HepG2 (cell line): ENCODE data around the gene WNT4. TPM values are rescaled to one million over a fixed set of nuclear protein-coding genes. Genes with fewer than 3 reads are reported as not detected.

Experiments
- ATAC-seq: fragments of 200-7000 bp; cut with Tn5 transposase; 3 replicates; pipeline ENCODE4 v1.9.1; 2020; ENCODE audit warnings: mild to moderate bottlenecking, moderate library complexity
- BruUV-seq: library from RNA; stranded (reverse); fragments of 400-500 nt; replicated peaks from 2 replicates; lab custom pipeline; 2021; lab: Mats Ljungman, UMichigan
- CTCF ChIA-PET: fragments of 300-600 bp; formaldehyde crosslinking; extraction: SDS; loops from one replicate; lab custom pipeline; 2021; ENCODE audit warnings: low total read pairs, inconsistent platforms, low intra/inter-chr PET ratio; lab: Yijun Ruan, JAX
- POLR2A ChIA-PET: fragments of 350-600 bp; sonication (Branson Sonifier 250); formaldehyde crosslinking; loops from one replicate; lab custom pipeline; 2020; ENCODE audit warnings: antibody characterized with exemption, inconsistent platforms; lab: Yijun Ruan, JAX
- DNase-seq: peaks from one replicate; pipeline ENCODE4 v3.0.0-alpha.2; 2015; ENCODE audit warnings: low spot score
- FAIRE-seq: peaks from 3 replicates; lab custom pipeline; 2011; peaks lifted over from hg19 to GRCh38; lab: Jason Lieb, UNC
- H2AFZ ChIP-seq: one replicate; pipeline ENCODE4 v1.6.1; 2011; ENCODE audit warnings: low read length, inconsistent platforms
- H3K27ac ChIP-seq: fragments of 300-600 bp; 3 replicates; pipeline ENCODE4 v1.8.0; 2011; ENCODE audit warnings: mixed run types, mild to moderate bottlenecking, mixed read lengths, low read length, inconsistent platforms; ENCODE audit not compliant: insufficient read depth; ENCODE audit errors: extremely low read length
- H3K27me3 ChIP-seq, 2 experiments: fragments of 200-600 bp in 1 of 2; 2 replicates in 1 of 2; 3 replicates in 1 of 2; pipeline versions ENCODE4 v1.6.0 to v1.8.0; 2011; ENCODE audit warnings: low read length in 2 of 2, mild to moderate bottlenecking in 2 of 2, moderate library complexity in 2 of 2, inconsistent platforms in 1 of 2; ENCODE audit not compliant: insufficient read depth in 2 of 2, control insufficient read depth in 1 of 2
- H3K36me3 ChIP-seq, 2 experiments: fragments of 200-600 bp in 1 of 2; replicated peaks in 1 of 2; 2 replicates in 1 of 2; 3 replicates in 1 of 2; pipeline versions ENCODE4 v1.5.1 to v1.8.0; 2011; ENCODE audit warnings: low read length in 2 of 2, inconsistent platforms in 1 of 2; ENCODE audit not compliant: insufficient read depth in 2 of 2, control insufficient read depth in 1 of 2
- H3K4me1 ChIP-seq: 2 replicates; pipeline ENCODE4 v1.5.1; 2012; ENCODE audit warnings: low read length, inconsistent platforms; ENCODE audit not compliant: insufficient read depth
- H3K4me2 ChIP-seq: 2 replicates; pipeline ENCODE4 v1.6.0; 2011; ENCODE audit warnings: low read depth, low read length, inconsistent platforms
- H3K4me3 ChIP-seq, 3 experiments: fragments of 200-600 bp in 1 of 3; sonication (generic), shearing (Covaris generic) in 1 of 3; replicated peaks in 1 of 3; 2 replicates each; pipeline ENCODE4 v1.5.1; 2011 to 2016; ENCODE audit warnings: low read length in 3 of 3, inconsistent platforms in 2 of 3, low read depth in 2 of 3, mild to moderate bottlenecking in 2 of 3, control low read depth in 1 of 3, mixed read lengths in 1 of 3; ENCODE audit not compliant: insufficient read depth in 1 of 3
- H3K79me2 ChIP-seq: one replicate; pipeline ENCODE4 v1.6.1; 2011; ENCODE audit warnings: low read length, inconsistent platforms; ENCODE audit not compliant: insufficient read depth
- H3K9ac ChIP-seq: 2 replicates; pipeline ENCODE4 v1.6.0; 2011; ENCODE audit warnings: mild to moderate bottlenecking, low read depth, low read length, inconsistent platforms; ENCODE audit not compliant: insufficient read depth
- H3K9me3 ChIP-seq: 2 replicates; pipeline ENCODE4 v1.5.1; 2012; ENCODE audit warnings: mild to moderate bottlenecking, low read length
- H4K20me1 ChIP-seq: 2 replicates; pipeline ENCODE4 v1.6.0; 2011; ENCODE audit warnings: inconsistent platforms, mild to moderate bottlenecking, low read length, moderate library complexity; ENCODE audit not compliant: insufficient read depth
- CREBL2 ChIP-seq: sonication (generic); formaldehyde crosslinking; IDR thresholded peaks from 2 replicates; pipeline ENCODE4 v1.8.1; 2023; ENCODE audit warnings: missing genetic modification reagents, mild to moderate bottlenecking, borderline replicate concordance
- HMG20A ChIP-seq: IDR thresholded peaks from 2 replicates; pipeline ENCODE4 v1.6.1; 2016; ENCODE audit warnings: borderline replicate concordance
- IRX3 ChIP-seq: sonication (generic); formaldehyde crosslinking; IDR thresholded peaks from 2 replicates; pipeline ENCODE4 v1.8.1; 2023; ENCODE audit warnings: mild to moderate bottlenecking, low read depth, missing genetic modification reagents, borderline replicate concordance
- LBX2 ChIP-seq: sonication (generic); formaldehyde crosslinking; IDR thresholded peaks from 2 replicates; pipeline ENCODE4 v1.5.0; 2020; ENCODE audit warnings: missing genetic modification reagents, mild to moderate bottlenecking, borderline replicate concordance
- MED13 ChIP-seq: sonication (generic); formaldehyde crosslinking; IDR thresholded peaks from 2 replicates; pipeline ENCODE4 v1.5.0; 2020; ENCODE audit warnings: missing genetic modification reagents
- NAIF1 ChIP-seq: sonication (generic); formaldehyde crosslinking; IDR thresholded peaks from 2 replicates; pipeline ENCODE4 v1.5.0; 2020; ENCODE audit warnings: mild to moderate bottlenecking, missing genetic modification reagents, borderline replicate concordance
- NRL ChIP-seq: sonication (generic); formaldehyde crosslinking; IDR thresholded peaks from 2 replicates; pipeline ENCODE4 v1.5.0; 2020; ENCODE audit warnings: missing genetic modification reagents, mild to moderate bottlenecking, moderate library complexity, borderline replicate concordance
- RFX3 ChIP-seq: IDR thresholded peaks from 2 replicates; pipeline ENCODE4 v1.6.1; 2016; ENCODE audit warnings: missing biosample characterization, missing genetic modification reagents
- SNAPC2 ChIP-seq: sonication (generic); formaldehyde crosslinking; IDR thresholded peaks from 2 replicates; pipeline ENCODE4 v1.8.1; 2022; ENCODE audit warnings: mild to moderate bottlenecking, missing genetic modification reagents
- TCF12 ChIP-seq, 2 experiments: fragments of 450-650 bp in 1 of 2; sonication (generic) in 1 of 2; formaldehyde crosslinking in 1 of 2; IDR thresholded peaks; 2 replicates each; pipeline versions ENCODE4 v1.6.1 to v1.8.0; 2017 to 2022; ENCODE audit warnings: antibody characterized with exemption in 1 of 2, mild to moderate bottlenecking in 1 of 2, missing genetic modification reagents in 1 of 2, moderate library complexity in 1 of 2
- TFDP1 ChIP-seq: IDR thresholded peaks from 2 replicates; pipeline ENCODE4 v1.6.1; 2016; ENCODE audit warnings: missing compliant biosample characterization, missing genetic modification reagents, borderline replicate concordance
- ZFP37 ChIP-seq: sonication (generic); formaldehyde crosslinking; IDR thresholded peaks from 2 replicates; pipeline ENCODE4 v1.4.0; 2020; ENCODE audit warnings: missing genetic modification reagents, borderline replicate concordance
- ZKSCAN8 ChIP-seq: IDR thresholded peaks from 2 replicates; pipeline ENCODE4 v1.6.1; 2016; ENCODE audit warnings: borderline replicate concordance, missing genetic modification reagents, missing compliant biosample characterization
- ZNF253 ChIP-seq: sonication (generic); formaldehyde crosslinking; IDR thresholded peaks from 2 replicates; pipeline ENCODE4 v1.8.0; 2022; ENCODE audit warnings: mild to moderate bottlenecking, missing genetic modification reagents, borderline replicate concordance
- ZNF383 ChIP-seq: sonication (generic); formaldehyde crosslinking; IDR thresholded peaks from 2 replicates; pipeline ENCODE4 v1.4.0; 2020; ENCODE audit warnings: missing genetic modification reagents, mild to moderate bottlenecking, borderline replicate concordance
- ZNF543 ChIP-seq: sonication (generic); formaldehyde crosslinking; IDR thresholded peaks from 2 replicates; pipeline ENCODE4 v1.4.0; 2020; ENCODE audit warnings: mild to moderate bottlenecking, missing genetic modification reagents
- ZNF816 ChIP-seq: sonication (generic); formaldehyde crosslinking; IDR thresholded peaks from 2 replicates; pipeline ENCODE4 v1.8.0; 2022; ENCODE audit warnings: missing genetic modification reagents, mild to moderate bottlenecking, borderline replicate concordance
- WGBS: methylation state at CpG from one replicate; pipeline ENCODE4 v1.1.6; 2017; ENCODE audit warnings: low lambda C conversion rate; 5-methylcytosine and 5-hydroxymethylcytosine counted together
- in situ Hi-C: cut with HindIII; loops from 2 replicates; pipeline ENCODE4 v1.10.0; 2017; ENCODE audit warnings: low pct_unique_long_range_greater_than_20kb; ENCODE audit not compliant: extremely low pct_ligation_motif_present
- intact Hi-C: fragments of 100-400 bp; cut with micrococcal nuclease; formaldehyde crosslinking; loops from one replicate; pipeline ENCODE4 v1.10.0; 2022; ENCODE audit not compliant: unreplicated experiment
- polyA plus RNA-seq, 8 experiments: library from polyadenylated mRNA; depleted of rRNA in 3 of 8; stranded (reverse) in 7 of 8; unstranded in 1 of 8; fragments of >200 nt; fragmentation: Illumina TruSeq in 4 of 8; extraction: Trizol in 4 of 8; gene quantifications; 2 replicates each; pipeline versions ENCODE4 v1.2.1 to v1.2.3, GENCODE V29; 2011 to 2016; ENCODE audit warnings: low read depth in 4 of 8, missing spikeins in 1 of 8, mixed read lengths in 1 of 8; ENCODE audit not compliant: insufficient read depth in 1 of 8
- total RNA-seq, 5 experiments: library from RNA; depleted of rRNA; stranded (reverse); fragments of >200 nt; fragmentation: Illumina TruSeq; extraction: Trizol; gene quantifications; 2 replicates each; pipeline ENCODE4 v1.2.3, GENCODE V29; 2016; ENCODE audit warnings: low read depth in 1 of 5

The WNT4 gene
- total and polyA plus RNA-seq, 2 of the 13 experiments (the other 11 are each of a cell fraction or from before 2014, with no cell fraction given) = not detected

GRCh38 chr1:22122273-22123070 is 20.4 kb downstream of the WNT4 start:
- DNase-seq = no peak
- Histone ChIP-seq H3K4me3 (no peak overlapping the region), H4K20me1 (peaks cover 5% of the 10 kb centered on the region; the same call in 1 of the 2 replicates), H3K9ac (no peak overlapping the region), H3K4me1 (no peaks in the 10 kb centered on the region), H3K9me3 (no peaks in the 10 kb centered on the region), H3K27ac (no peak overlapping the region), H3K4me2 (no peak overlapping the region), H3K36me3 (no peaks in the 10 kb centered on the region; a peak in 1 of 5 replicates), H2AFZ (no peak overlapping the region), H3K79me2 (no peaks in the 10 kb centered on the region), H3K27me3 (no peaks in the 10 kb centered on the region; a peak in 1 of 5 replicates)
- TF ChIP-seq ZNF253 (CRISPR knock-in tag) (no peak), RFX3 (CRISPR knock-in tag) (no peak), IRX3 (no peak), NAIF1 (CRISPR knock-in tag) (no peak), SNAPC2 (no peak), TCF12 (IDR thresholded peaks at IDR 0.05) (no peak), TCF12 (CRISPR knock-in tag; IDR thresholded peaks at IDR 0.05) (no peak), ZKSCAN8 (no peak), LBX2 (CRISPR knock-in tag) (no peak), TFDP1 (CRISPR knock-in tag) (no peak), ZNF543 (CRISPR knock-in tag) (no peak), ZNF816 (no peak), ZFP37 (CRISPR knock-in tag) (no peak), MED13 (CRISPR knock-in tag) (no peak), CREBL2 (CRISPR knock-in tag) (no peak), HMG20A (CRISPR knock-in tag) (no peak), ZNF383 (CRISPR knock-in tag) (no peak), NRL (no peak)
- in situ Hi-C loops = no loop called here
- 87% methylated on average over 20 of the region's 21 CpGs for WGBS
- no peak for ATAC-seq
- BruUV-seq = no TSS peak
- intact Hi-C loops = no loop called here
- CTCF ChIA-PET = no interaction called here
- POLR2A ChIA-PET = no interaction called here
- no peak for FAIRE-seq
